GM12872 (cell line): ENCODE data around the gene RPS6KA2.

ENCODE experiments used
- CTCF ChIP-seq: IDR thresholded peaks from 3 replicates; pipeline ENCODE4 v1.5.1; 2011; ENCODE audit warnings: low read depth, mild to moderate bottlenecking, low read length, moderate library complexity; ENCODE audit not compliant: insufficient read depth

Gene RPS6KA2

GRCh38 chr6:166598441-166599138 is 28.5 kb downstream of the RPS6KA2 start:
- no peak for TF ChIP-seq CTCF

GRCh38 chr6:166597711-166598440 is 29.2 kb downstream of the RPS6KA2 start:
- TF ChIP-seq CTCF: no peak

GRCh38 chr6:166596776-166597507 is 30.1 kb downstream of the RPS6KA2 start:
- no peak for TF ChIP-seq CTCF

GRCh38 chr6:166595949-166596348 is 31.1 kb downstream of the RPS6KA2 start:
- no peak for TF ChIP-seq CTCF

- no peak for TF ChIP-seq CTCF
These were observed 31.8 kb downstream of the RPS6KA2 start for GRCh38 chr6:166595061-166595780.

GRCh38 chr6:166592821-166593220 is 34.2 kb downstream of the RPS6KA2 start:
- no peak for TF ChIP-seq CTCF

GRCh38 chr6:166591961-166592520 is 35.0 kb downstream of the RPS6KA2 start:
- TF ChIP-seq CTCF: no peak
